HEK293 (cell line): ENCODE data around the gene LRRC8E.

Experiments used
- CTCF ChIA-PET: fragments of 350-600 bp; formaldehyde crosslinking; extraction: SDS; loops from one replicate; lab custom pipeline; 2021; ENCODE audit warnings: antibody characterized with exemption; lab: Yijun Ruan, JAX
- POLR2A ChIA-PET: fragments of 300-600 bp; formaldehyde crosslinking; extraction: SDS; loops from one replicate; lab custom pipeline; 2020; ENCODE audit warnings: antibody characterized with exemption, inconsistent platforms; lab: Yijun Ruan, JAX
- H3K27ac ChIP-seq: fragments of 200-500 bp; sonication (Bioruptor generic); 2 replicates; pipeline ENCODE4 v1.5.1; 2014; ENCODE audit warnings: low read depth, low read length, control low read depth, inconsistent platforms; ENCODE audit errors: extremely low read depth
- H3K36me3 ChIP-seq, 2 experiments: fragments of 200-500 bp in 1 of 2; sonication (Bioruptor generic) in 1 of 2; 1 replicate in 1 of 2; 2 replicates in 1 of 2; pipeline ENCODE4 v1.5.1; 2014 to 2017; ENCODE audit warnings: inconsistent platforms in 2 of 2, low read length in 2 of 2; ENCODE audit not compliant: control insufficient read depth in 2 of 2, insufficient read depth in 1 of 2
- H3K4me1 ChIP-seq: fragments of 200-500 bp; sonication (Bioruptor generic); 2 replicates; pipeline ENCODE4 v1.5.1; 2014; ENCODE audit warnings: mild to moderate bottlenecking, low read length, inconsistent platforms; ENCODE audit not compliant: control insufficient read depth, insufficient read depth
- H3K4me3 ChIP-seq: 2 replicates; pipeline ENCODE4 v1.5.1; 2011; ENCODE audit warnings: low read depth, mild to moderate bottlenecking, control low read depth, low read length, moderate library complexity
- H3K9me3 ChIP-seq: fragments of 200-500 bp; sonication (Bioruptor generic); 2 replicates; pipeline ENCODE4 v1.5.1; 2014; ENCODE audit warnings: low read depth, low read length, inconsistent platforms; ENCODE audit not compliant: control insufficient read depth, insufficient read depth
- EGR2 ChIP-seq: fragments of 450-650 bp; formaldehyde crosslinking; IDR thresholded peaks from 2 replicates; pipeline ENCODE4 v1.5.1; 2016; ENCODE audit warnings: low read depth, missing biosample characterization, missing genetic modification characterization
- GLIS1 ChIP-seq: fragments of 450-650 bp; formaldehyde crosslinking; IDR thresholded peaks from 2 replicates; pipeline ENCODE4 v1.5.1; 2016; ENCODE audit warnings: missing biosample characterization, missing genetic modification characterization
- HOXA7 ChIP-seq: sonication (generic); formaldehyde crosslinking; IDR thresholded peaks from 2 replicates; pipeline ENCODE4 v1.8.1; 2022; ENCODE audit warnings: missing genetic modification reagents, borderline replicate concordance
- YY2 ChIP-seq: fragments of 450-650 bp; formaldehyde crosslinking; IDR thresholded peaks from 2 replicates; pipeline ENCODE4 v1.5.1; 2016; ENCODE audit warnings: missing biosample characterization, missing genetic modification characterization
- ZBTB11 ChIP-seq: fragments of 450-650 bp; formaldehyde crosslinking; conservative IDR thresholded peaks from 2 replicates; pipeline ENCODE4 v1.5.1; 2016; ENCODE audit warnings: low read depth, missing biosample characterization, missing genetic modification characterization
- ZFHX2 ChIP-seq: fragments of 450-650 bp; formaldehyde crosslinking; conservative IDR thresholded peaks from 2 replicates; pipeline ENCODE4 v1.5.1; 2016; ENCODE audit warnings: missing biosample characterization, missing genetic modification characterization
- ZNF341 ChIP-seq: fragments of 450-650 bp; formaldehyde crosslinking; IDR thresholded peaks from 2 replicates; pipeline ENCODE4; 2016; ENCODE audit warnings: low read depth, missing biosample characterization, missing genetic modification characterization
- ZNF404 ChIP-seq: fragments of 450-650 bp; formaldehyde crosslinking; IDR thresholded peaks from 2 replicates; pipeline ENCODE4 v1.5.1; 2017; ENCODE audit warnings: missing biosample characterization, missing genetic modification characterization
- ZNF518A ChIP-seq: fragments of 450-650 bp; formaldehyde crosslinking; conservative IDR thresholded peaks from 2 replicates; pipeline ENCODE4 v1.5.1; 2016; ENCODE audit warnings: low read depth, missing biosample characterization, missing genetic modification characterization
- ZNF548 ChIP-seq: fragments of 450-650 bp; formaldehyde crosslinking; IDR thresholded peaks from 2 replicates; pipeline ENCODE4 v1.5.1; 2016; ENCODE audit warnings: missing biosample characterization, missing genetic modification characterization
- ZNF792 ChIP-seq: fragments of 450-650 bp; formaldehyde crosslinking; IDR thresholded peaks from 2 replicates; pipeline ENCODE4 v1.5.1; 2016; ENCODE audit warnings: missing biosample characterization, missing genetic modification characterization
- TF ChIP-seq, protein P1 (sequence below): fragments of 450-650 bp; formaldehyde crosslinking; IDR thresholded peaks from 2 replicates; pipeline ENCODE4 v1.5.1; 2016; ENCODE audit warnings: missing biosample characterization, missing genetic modification characterization

Gene LRRC8E

DNA sequence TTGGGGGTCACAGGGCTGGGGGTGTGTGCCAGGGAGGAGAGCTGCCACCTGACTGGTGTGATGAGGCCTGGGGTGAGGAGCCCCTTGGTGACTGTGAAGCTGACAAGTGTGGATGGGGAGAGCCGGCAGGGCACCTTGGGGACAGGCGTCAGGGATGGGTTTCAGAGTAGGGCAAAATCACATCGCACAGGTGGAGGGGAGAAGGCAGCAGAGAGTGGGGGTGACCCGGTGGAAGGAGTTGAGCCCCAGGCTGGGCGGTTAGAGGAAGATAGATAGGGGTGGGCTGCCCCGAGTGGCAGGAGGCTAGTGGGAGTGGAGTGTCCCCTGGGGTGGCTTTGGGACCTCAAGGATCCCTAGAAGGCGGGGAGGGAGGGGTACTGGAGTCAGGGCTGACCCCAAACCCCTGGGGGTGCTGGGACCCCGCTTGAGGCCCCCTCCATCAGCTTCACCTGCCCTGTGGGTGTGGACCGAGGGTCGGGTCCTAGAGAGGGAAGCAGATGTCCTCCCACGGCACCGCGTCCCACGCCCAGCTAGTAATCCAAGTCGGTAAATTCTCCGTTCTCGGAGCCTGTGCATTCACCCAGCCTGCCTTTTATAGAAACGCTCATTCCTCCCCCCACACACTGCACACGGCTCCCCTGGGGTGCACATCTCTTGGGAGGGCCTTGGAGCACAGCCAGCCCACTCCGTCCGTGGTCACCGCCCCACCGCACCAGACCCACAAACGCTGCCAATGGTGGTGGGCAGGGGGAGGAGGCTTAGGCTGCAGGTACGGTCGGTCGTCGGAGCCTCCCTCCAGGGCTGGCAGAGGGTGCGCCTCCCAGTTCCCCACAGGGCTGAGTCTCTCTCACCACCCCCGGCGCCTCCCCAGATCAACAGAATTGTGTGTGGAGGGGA is 35.2 kb downstream of the LRRC8E start:
- no peaks in the 10 kb centered on the region for H3K9me3 ChIP-seq
- H3K36me3 ChIP-seq = peaks cover 0 to 26% of the 10 kb centered on the region in 2 experiments; a peak in 1 of 3 replicates
- POLR2A ChIA-PET = interaction anchor here (0.7 to 1.1 kb wide), 2 partner anchors 20 to 53 kb away, joined by 3 to 4 read pairs; partner anchors contain the start of gene MAP2K7
- no peak overlapping the region for H3K27ac ChIP-seq
- TF ChIP-seq ZNF404 = no peak
- no peak for TF ChIP-seq ZNF548 (tag by site-specific recombination)
- no peak for TF ChIP-seq ZNF518A (tag by site-specific recombination)
- TF ChIP-seq EGR2 (tag by site-specific recombination) = peak; percentile 75
- TF ChIP-seq ZFHX2 (tag by site-specific recombination) = peak; percentile 82
- peak; percentile 60 for TF ChIP-seq GLIS1 (tag by site-specific recombination)
- TF ChIP-seq HOXA7 (CRISPR knock-in tag) = no peak
- TF ChIP-seq ZNF341 (tag by site-specific recombination) = peak; percentile 70
- no peak overlapping the region for H3K4me3 ChIP-seq
- CTCF ChIA-PET = interaction anchor here (0.6 to 1.6 kb wide), 5 partner anchors 20 to 322 kb away, joined by 3 to 6 read pairs (median 5); partner anchors contain the start of genes MAP2K7 and TIMM44
- peaks cover 10% of the 10 kb centered on the region for H3K4me1 ChIP-seq

DNA sequence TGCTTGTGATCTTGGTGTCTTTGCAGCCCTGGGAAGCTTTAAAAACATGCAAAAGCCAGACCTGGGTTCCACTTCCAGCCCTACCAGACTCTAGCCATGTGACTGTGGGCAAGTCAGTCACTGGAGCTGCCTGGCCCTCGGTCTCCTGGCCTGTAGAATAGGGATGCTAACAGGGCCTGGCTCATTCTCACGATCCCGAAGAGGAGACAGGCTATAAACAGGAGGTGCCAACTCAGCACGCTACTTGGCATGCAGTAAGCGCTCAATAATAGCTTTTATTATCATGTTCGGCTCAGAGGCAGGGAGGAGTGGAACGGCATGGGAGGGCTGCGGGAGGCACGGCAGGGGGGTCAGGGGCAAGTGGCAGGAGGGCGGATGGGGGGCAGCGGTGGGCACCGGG is 35.9 kb downstream of the LRRC8E start:
- Histone ChIP-seq H3K27ac (no peak overlapping the region), H3K4me1 (peaks cover 16% of the 10 kb centered on the region), H3K9me3 (no peaks in the 10 kb centered on the region), H3K36me3 (peaks cover 0 to 26% of the 10 kb centered on the region in 2 experiments; a peak in 1 of 3 replicates), H3K4me3 (no peak overlapping the region)
- CTCF ChIA-PET = interaction anchor here (0.6 to 1.6 kb wide), 4 partner anchors 19 to 323 kb away, joined by 5 to 6 read pairs (median 6); partner anchors contain the start of genes MAP2K7 and TIMM44
- POLR2A ChIA-PET = interaction anchor here (0.7 kb wide), 1 partner anchor 53 kb away, joined by 3 read pairs; no protein-coding TSS in a partner anchor
- TF ChIP-seq, protein P1, sequence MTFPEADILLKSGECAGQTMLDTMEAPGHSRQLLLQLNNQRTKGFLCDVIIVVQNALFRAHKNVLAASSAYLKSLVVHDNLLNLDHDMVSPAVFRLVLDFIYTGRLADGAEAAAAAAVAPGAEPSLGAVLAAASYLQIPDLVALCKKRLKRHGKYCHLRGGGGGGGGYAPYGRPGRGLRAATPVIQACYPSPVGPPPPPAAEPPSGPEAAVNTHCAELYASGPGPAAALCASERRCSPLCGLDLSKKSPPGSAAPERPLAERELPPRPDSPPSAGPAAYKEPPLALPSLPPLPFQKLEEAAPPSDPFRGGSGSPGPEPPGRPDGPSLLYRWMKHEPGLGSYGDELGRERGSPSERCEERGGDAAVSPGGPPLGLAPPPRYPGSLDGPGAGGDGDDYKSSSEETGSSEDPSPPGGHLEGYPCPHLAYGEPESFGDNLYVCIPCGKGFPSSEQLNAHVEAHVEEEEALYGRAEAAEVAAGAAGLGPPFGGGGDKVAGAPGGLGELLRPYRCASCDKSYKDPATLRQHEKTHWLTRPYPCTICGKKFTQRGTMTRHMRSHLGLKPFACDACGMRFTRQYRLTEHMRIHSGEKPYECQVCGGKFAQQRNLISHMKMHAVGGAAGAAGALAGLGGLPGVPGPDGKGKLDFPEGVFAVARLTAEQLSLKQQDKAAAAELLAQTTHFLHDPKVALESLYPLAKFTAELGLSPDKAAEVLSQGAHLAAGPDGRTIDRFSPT (tag by site-specific recombination) = peak; percentile 32; the same call in 1 of the 2 replicates
- no peak for TF ChIP-seq YY2 (tag by site-specific recombination)
- peak; percentile 50; the same call in 1 of the 2 replicates for TF ChIP-seq ZNF792 (tag by site-specific recombination)
- TF ChIP-seq ZBTB11 (tag by site-specific recombination) = no peak
